GM12878 (cell line): ENCODE data around the gene GLS. TPM values are rescaled to one million over a fixed set of nuclear protein-coding genes. Genes with fewer than 3 reads are reported as not detected.

Source experiments
- BACH1 ChIP-seq: fragments of 450-650 bp; IDR thresholded peaks from 2 replicates; pipeline ENCODE4 v1.6.1; 2017; ENCODE audit warnings: mild to moderate bottlenecking, borderline replicate concordance
- CEBPB ChIP-seq, 2 experiments: fragments of 150-350 bp in 1 of 2; IDR thresholded peaks; 2 replicates each; pipeline ENCODE4 v1.6.1; 2012 to 2014; ENCODE audit warnings: low read depth in 2 of 2, low read length in 2 of 2, borderline replicate concordance in 1 of 2, inconsistent platforms in 1 of 2
- CHD1 ChIP-seq: IDR thresholded peaks from 2 replicates; pipeline ENCODE4 v1.6.1; 2012; ENCODE audit warnings: low read depth, low read length, improper control_type of control experiment
- CHD2 ChIP-seq: IDR thresholded peaks from 2 replicates; pipeline ENCODE4 v1.6.1; 2011; ENCODE audit warnings: low read depth, low read length, improper control_type of control experiment, borderline replicate concordance
- EED ChIP-seq: sonication (generic); IDR thresholded peaks from 2 replicates; pipeline ENCODE4 v1.6.1; 2016; ENCODE audit warnings: antibody characterized with exemption, low read depth
- EP300 ChIP-seq, 2 experiments: fragments of 150-350 bp in 1 of 2; IDR thresholded peaks; 2 replicates each; pipeline ENCODE4 v1.6.1; 2011 to 2012; ENCODE audit warnings: low read depth in 2 of 2, low read length in 2 of 2, borderline replicate concordance in 1 of 2, improper control_type of control experiment in 1 of 2, inconsistent platforms in 1 of 2; ENCODE audit not compliant: control insufficient read depth in 1 of 2
- IRF3 ChIP-seq: fragments of 450-650 bp; IDR thresholded peaks from 2 replicates; pipeline ENCODE4 v1.6.1; 2014; ENCODE audit warnings: mild to moderate bottlenecking
- IRF5 ChIP-seq: fragments of 450-650 bp; IDR thresholded peaks from 2 replicates; pipeline ENCODE4 v1.6.1; 2017; ENCODE audit warnings: borderline replicate concordance
- MEF2B ChIP-seq: fragments of 450-650 bp; IDR thresholded peaks from 2 replicates; pipeline ENCODE4 v1.6.1; 2018; ENCODE audit warnings: mild to moderate bottlenecking, moderate library complexity; ENCODE audit not compliant: partially characterized antibody, poor library complexity, severe bottlenecking
- MXI1 ChIP-seq: fragments of 150-350 bp; IDR thresholded peaks from 2 replicates; pipeline ENCODE4 v1.6.1; 2011; ENCODE audit warnings: low read depth, mild to moderate bottlenecking, inconsistent platforms, low read length, improper control_type of control experiment
- NR2C1 ChIP-seq: fragments of 450-650 bp; IDR thresholded peaks from 2 replicates; pipeline ENCODE4 v1.6.1; 2017; ENCODE audit warnings: antibody characterized with exemption, mild to moderate bottlenecking, moderate library complexity
- PKNOX1 ChIP-seq: fragments of 450-650 bp; IDR thresholded peaks from 2 replicates; pipeline ENCODE4 v1.6.1; 2016; ENCODE audit warnings: mild to moderate bottlenecking
- POLR2AphosphoS5 ChIP-seq: IDR thresholded peaks from 2 replicates; pipeline ENCODE4 v1.6.1; 2011; ENCODE audit warnings: mild to moderate bottlenecking, low read length, inconsistent platforms
- POU2F2 ChIP-seq: IDR thresholded peaks from 3 replicates; pipeline ENCODE4 v1.6.1; 2011; ENCODE audit warnings: low read depth, mild to moderate bottlenecking, low read length, borderline replicate concordance
- RBBP5 ChIP-seq: fragments of 200-600 bp; sonication (generic); conservative IDR thresholded peaks from 2 replicates; pipeline ENCODE4 v1.6.1; 2016
- SIN3A ChIP-seq: IDR thresholded peaks from 2 replicates; pipeline ENCODE4 v1.6.1; 2012; ENCODE audit warnings: low read depth, low read length, improper control_type of control experiment
- SKIL ChIP-seq: fragments of 450-650 bp; IDR thresholded peaks from 2 replicates; pipeline ENCODE4 v1.6.1; 2017; ENCODE audit warnings: mild to moderate bottlenecking, low read depth, inconsistent platforms; ENCODE audit not compliant: poor library complexity, severe bottlenecking
- TAF1 ChIP-seq: IDR thresholded peaks from 2 replicates; pipeline ENCODE4 v1.6.1; 2011; ENCODE audit warnings: mild to moderate bottlenecking, low read depth, low read length, borderline replicate concordance
- USF1 ChIP-seq: IDR thresholded peaks from 2 replicates; pipeline ENCODE4 v1.6.1; 2011; ENCODE audit warnings: borderline replicate concordance, low read depth, mild to moderate bottlenecking, moderate library complexity, mixed read lengths, low read length; ENCODE audit not compliant: insufficient read depth; ENCODE audit errors: extremely low read length
- USF2 ChIP-seq: IDR thresholded peaks from 2 replicates; pipeline ENCODE4 v1.6.1; 2011; ENCODE audit warnings: low read depth, low read length, improper control_type of control experiment, borderline replicate concordance
- ZSCAN29 ChIP-seq: fragments of 450-650 bp; IDR thresholded peaks from 2 replicates; pipeline ENCODE4 v1.6.1; 2017; ENCODE audit warnings: mild to moderate bottlenecking, moderate library complexity
- polyA plus RNA-seq, 11 experiments: library from polyadenylated mRNA; depleted of rRNA in 4 of 11; unstranded in 6 of 11; stranded (reverse) in 5 of 11; fragments of >200 nt; fragmentation: Nextera tagmentation in 4 of 11; fragmentation: Illumina TruSeq in 1 of 11; extraction: Ambion mirVana in 4 of 11; extraction: Trizol in 1 of 11; gene quantifications; 1 replicate in 1 of 11; 2 replicates in 10 of 11; pipeline versions ENCODE4 v1.2.1 to v1.2.3, GENCODE V29; 2011 to 2016; ENCODE audit warnings: inconsistent platforms in 2 of 11, missing spikeins in 2 of 11, low read depth in 1 of 11
- total RNA-seq, 4 experiments: library from RNA; depleted of rRNA in 3 of 4; stranded (reverse); fragments of >200 nt in 3 of 4; fragmentation: Illumina TruSeq in 1 of 4; extraction: Trizol in 1 of 4; gene quantifications; 2 replicates each; pipeline versions ENCODE4 v1.2.1 to v1.2.3, GENCODE V29; 2013 to 2021

GLS gene
- total and polyA plus RNA-seq, 10 of the 15 experiments (the other 5 are each of a cell fraction or from before 2014, with no cell fraction given): 15.7 to 145 (median 70.8) TPM

- TF ChIP-seq NR2C1 (no peak), USF1 (no peak), ZSCAN29 (no peak), BACH1 (peak; percentile 46), TAF1 (peak; percentile 96), PKNOX1 (peak; percentile 97), CHD1 (no peak), USF2 (no peak), SKIL (no peak), MXI1 (0 out of 2 replicates have a peak, but pooled peaks have one; percentile 14), CHD2 (peak; percentile 70), POLR2AphosphoS5 (peak; percentile 99), EED (peak; percentile 16; the same call in 1 of the 2 replicates), RBBP5 (no peak), EP300 (IDR thresholded peaks at IDR 0.05; ENCODE audit: borderline replicate concordance in 1 of 2, control insufficient read depth in 1 of 2, low read depth in 2 of 2, low read length in 2 of 2) (0 out of 4 replicates have a peak, but pooled peaks of 1 of the 2 experiments have one; percentile 20), SIN3A (peak; percentile 69), CEBPB (IDR thresholded peaks at IDR 0.05; ENCODE audit: borderline replicate concordance in 1 of 2, low read depth in 2 of 2, low read length in 2 of 2) (no peak), IRF5 (no peak), POU2F2 (peak; percentile 96; the same call in 2 of the 3 replicates), MEF2B (no peak), IRF3 (peak; percentile 47; the same call in 1 of the 2 replicates)
Observed at GRCh38 chr2:190880378-190881083, at the start of gene GLS (continued).
